Skin of body (tissue), 2 donors: Measurements from ENCODE around the gene ZNF641. TPM values are rescaled to one million over a fixed set of nuclear protein-coding genes. Genes with fewer than 3 reads are reported as not detected.

Source experiments
- DNase-seq: peaks from one replicate; lab custom pipeline; 2025; lab: John Stamatoyannopoulos, UW
- total RNA-seq: library from RNA; depleted of rRNA; stranded (reverse); fragments of >200 nt; gene quantifications from one replicate; pipeline ENCODE4 v1.2.3, GENCODE V29; 2014

Gene ZNF641
- 14.3 TPM for total RNA-seq

- peak; percentile 42 for DNase-seq
Measured at GRCh38 chr12:48350249-48351021, at the start of gene ZNF641. ZNF641 (minus strand) TSS chr12:48350919; CDS start chr12:48348090, 2,829 bp downstream.

- DNase-seq: no peak
Measured at GRCh38 chr12:48390026-48390425, 39.3 kb upstream of the ZNF641 start.

GRCh38 chr12:48389409-48389808, 38.7 kb upstream of the ZNF641 start:
- DNase-seq: no peak

- no peak for DNase-seq
Measured at GRCh38 chr12:48388938-48389337, 38.2 kb upstream of the ZNF641 start.

GRCh38 chr12:48388460-48388859, 37.7 kb upstream of the ZNF641 start:
- DNase-seq: no peak

GRCh38 chr12:48380596-48380995, 29.9 kb upstream of the ZNF641 start:
- DNase-seq: no peak

GRCh38 chr12:48379794-48380193, 29.1 kb upstream of the ZNF641 start:
- DNase-seq: no peak

- DNase-seq: no peak
Measured at GRCh38 chr12:48377646-48378045, 26.9 kb upstream of the ZNF641 start.

- DNase-seq: no peak
Measured at GRCh38 chr12:48374164-48374563, 23.4 kb upstream of the ZNF641 start.

GRCh38 chr12:48366131-48366530, 15.4 kb upstream of the ZNF641 start:
- no peak for DNase-seq

GRCh38 chr12:48361664-48362339, 11.1 kb upstream of the ZNF641 start:
- DNase-seq: no peak

GRCh38 chr12:48358937-48359513, 8.3 kb upstream of the ZNF641 start:
- DNase-seq: no peak

GRCh38 chr12:48356041-48356768, 5.5 kb upstream of the ZNF641 start:
- DNase-seq: no peak

GRCh38 chr12:48352157-48352760, 1.5 kb upstream of the ZNF641 start:
- no peak for DNase-seq

GRCh38 chr12:48351022-48351708, 446 bp upstream of the ZNF641 start:
- no peak for DNase-seq

GRCh38 chr12:48349471-48349870, 1.2 kb downstream of the ZNF641 start:
- peak; percentile 4 for DNase-seq

- DNase-seq: no peak
Measured at GRCh38 chr12:48342980-48343379, 7.7 kb downstream of the ZNF641 start.

- no peak for DNase-seq
Measured at GRCh38 chr12:48340943-48341342, 9.8 kb downstream of the ZNF641 start.

- no peak for DNase-seq
Measured at GRCh38 chr12:48339442-48340117, 11.1 kb downstream of the ZNF641 start.

GRCh38 chr12:48336564-48336963, 14.2 kb downstream of the ZNF641 start:
- no peak for DNase-seq
